ENCODE data around the gene HHIPL1.

DNA sequence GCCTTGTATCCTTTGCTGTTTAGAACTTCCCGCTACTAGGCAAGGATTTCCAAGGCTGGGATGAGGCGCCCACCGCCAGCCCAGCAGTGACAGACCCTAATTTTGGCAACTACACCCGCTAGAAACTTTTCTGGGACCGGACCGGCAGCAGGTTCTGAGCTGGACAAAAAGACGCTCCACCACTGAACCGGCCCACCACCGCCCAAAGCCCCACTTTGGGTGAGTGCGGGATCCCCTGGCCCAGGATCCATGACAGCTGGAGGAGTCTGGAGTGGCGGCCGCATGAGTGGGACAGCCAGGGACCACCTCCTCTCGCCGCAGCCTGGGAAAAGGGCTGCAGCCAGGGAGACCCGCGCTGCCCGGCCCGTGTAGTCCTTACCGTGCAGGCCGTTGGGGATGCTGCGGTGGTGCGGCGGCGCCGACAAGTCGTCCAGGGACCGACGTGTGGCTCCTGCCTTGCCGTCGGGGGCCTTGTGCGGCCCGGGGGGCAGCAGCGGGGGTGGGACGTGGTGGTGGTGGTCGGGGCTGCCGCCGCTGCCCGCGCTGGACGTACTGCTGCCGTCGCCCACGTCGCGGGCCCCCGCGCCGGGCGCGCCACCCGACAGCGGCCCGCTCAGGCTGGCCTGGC lies 42.0 kb upstream of the HHIPL1 start:
- TF ChIP-seq, protein P1, sequence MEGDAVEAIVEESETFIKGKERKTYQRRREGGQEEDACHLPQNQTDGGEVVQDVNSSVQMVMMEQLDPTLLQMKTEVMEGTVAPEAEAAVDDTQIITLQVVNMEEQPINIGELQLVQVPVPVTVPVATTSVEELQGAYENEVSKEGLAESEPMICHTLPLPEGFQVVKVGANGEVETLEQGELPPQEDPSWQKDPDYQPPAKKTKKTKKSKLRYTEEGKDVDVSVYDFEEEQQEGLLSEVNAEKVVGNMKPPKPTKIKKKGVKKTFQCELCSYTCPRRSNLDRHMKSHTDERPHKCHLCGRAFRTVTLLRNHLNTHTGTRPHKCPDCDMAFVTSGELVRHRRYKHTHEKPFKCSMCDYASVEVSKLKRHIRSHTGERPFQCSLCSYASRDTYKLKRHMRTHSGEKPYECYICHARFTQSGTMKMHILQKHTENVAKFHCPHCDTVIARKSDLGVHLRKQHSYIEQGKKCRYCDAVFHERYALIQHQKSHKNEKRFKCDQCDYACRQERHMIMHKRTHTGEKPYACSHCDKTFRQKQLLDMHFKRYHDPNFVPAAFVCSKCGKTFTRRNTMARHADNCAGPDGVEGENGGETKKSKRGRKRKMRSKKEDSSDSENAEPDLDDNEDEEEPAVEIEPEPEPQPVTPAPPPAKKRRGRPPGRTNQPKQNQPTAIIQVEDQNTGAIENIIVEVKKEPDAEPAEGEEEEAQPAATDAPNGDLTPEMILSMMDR (IDR thresholded peaks at IDR 0.05), result no peak
- TF ChIP-seq EP300 (IDR thresholded peaks at IDR 0.05) (no peak), POLR2A (IDR thresholded peaks at IDR 0.05) (no peak)
